ENCODE data around the gene TUBA3D.
"Not testable (repeated sequence)": the region's sequence is repeated elsewhere in the genome, so short reads cannot be mapped to it uniquely, and the experiment has no call there.

The TUBA3D gene

DNA sequence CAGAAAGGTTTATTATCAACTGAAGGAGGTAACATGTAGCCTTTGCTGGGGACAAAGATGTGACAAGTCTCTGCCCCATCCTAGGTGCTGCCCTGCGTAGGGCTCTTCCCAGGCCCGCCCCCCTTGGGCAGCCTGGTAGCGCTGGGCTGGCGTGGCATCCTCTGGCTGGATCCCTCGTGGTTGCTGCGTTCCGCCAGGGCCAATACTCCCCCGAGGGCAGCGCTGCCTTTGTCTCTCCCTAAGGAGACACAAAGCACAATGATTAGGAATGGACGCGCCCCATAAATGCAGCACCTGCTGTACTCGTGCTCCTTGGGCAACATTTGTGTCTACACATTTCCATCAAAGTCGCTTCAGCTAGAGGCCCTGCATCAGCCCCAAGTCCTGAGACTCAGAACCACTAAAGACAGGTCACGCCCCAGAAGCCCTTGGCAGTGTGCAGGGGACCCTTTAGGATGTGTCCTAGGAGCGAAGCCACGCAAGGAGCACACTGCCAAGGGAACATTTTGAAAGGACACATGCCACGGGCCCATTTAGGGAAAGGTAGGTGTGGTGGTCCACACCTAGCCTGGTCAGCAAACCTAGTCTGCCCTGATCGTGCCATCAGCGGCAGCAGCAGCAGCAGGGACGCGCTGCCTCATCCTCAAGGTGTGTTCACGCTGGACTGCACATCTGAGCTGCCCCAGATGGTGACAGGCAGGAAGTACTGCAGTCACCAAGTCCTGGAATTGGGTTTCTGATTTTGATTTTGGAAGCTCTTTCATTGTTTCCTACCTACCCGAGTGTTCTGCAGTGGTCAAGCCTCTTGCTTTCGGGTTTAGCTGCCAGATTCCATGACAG is 8.3 kb downstream of the TUBA3D start:
- in situ Hi-C loops (cut with MboI; ENCODE audit: low sequenced_read_pairs) = not testable (repeated sequence)

DNA sequence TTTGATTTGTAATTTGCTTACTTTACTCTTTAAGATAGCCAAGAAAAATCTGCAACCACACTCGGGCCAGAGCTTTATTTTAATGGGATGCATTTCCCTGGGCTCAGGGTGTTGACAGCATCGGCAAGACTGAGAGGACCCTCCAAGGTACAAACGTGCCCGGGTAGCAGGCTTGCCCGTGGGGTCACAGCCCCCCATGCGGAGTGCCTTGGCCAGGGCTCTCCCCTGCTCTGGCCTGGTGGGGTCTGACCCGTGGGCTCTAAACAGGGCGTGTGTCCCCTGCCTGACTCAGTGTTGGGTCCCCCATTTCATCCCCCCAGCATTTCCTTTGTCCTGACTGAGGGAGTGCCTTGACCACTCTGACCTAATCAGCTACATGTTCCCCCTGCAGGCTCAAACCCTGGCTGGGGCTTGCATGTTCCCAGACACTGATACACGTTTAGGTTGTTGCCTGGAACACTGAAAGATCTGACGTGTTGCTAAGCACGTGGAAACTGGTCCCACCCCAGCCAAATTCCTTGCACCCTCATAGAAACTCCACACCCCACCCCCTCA is 9.1 kb downstream of the TUBA3D start:
- in situ Hi-C loops (cut with MboI; ENCODE audit: low sequenced_read_pairs) = not testable (repeated sequence)

DNA sequence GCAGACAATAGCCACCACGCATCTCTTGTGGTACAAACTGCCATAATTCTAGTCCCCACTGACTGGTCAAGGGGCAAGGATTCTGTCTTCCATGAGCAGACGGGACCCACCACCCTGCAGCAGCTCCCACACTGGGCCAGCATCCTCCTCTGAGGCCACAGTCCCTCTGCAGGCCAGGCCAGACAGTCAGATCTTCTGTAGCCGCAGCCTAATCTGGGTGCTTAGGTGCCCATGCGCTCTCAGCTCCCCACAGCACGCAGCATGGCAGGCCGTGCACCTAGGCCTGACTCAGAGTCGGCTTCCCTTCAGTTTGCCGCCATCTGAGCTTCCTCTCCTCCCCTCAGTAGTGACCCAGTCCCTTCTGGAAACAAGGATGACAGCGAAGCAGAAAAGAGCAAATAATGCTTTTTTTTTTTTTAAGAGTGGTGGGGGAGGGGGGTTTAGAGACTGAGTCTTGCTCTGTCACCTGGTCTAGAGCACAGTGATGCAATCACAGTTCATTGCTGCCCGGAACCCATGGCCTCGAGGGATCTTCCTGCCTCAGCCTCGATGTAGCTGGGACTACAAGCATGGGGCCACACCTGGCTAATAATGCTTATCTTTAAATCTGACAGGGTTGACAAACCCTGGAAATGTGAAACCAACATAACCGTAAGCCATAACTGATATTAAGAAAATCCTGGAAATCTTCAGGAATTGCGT is 10.4 kb downstream of the TUBA3D start:
- in situ Hi-C loops (cut with MboI; ENCODE audit: low sequenced_read_pairs) = not testable (repeated sequence)

GRCh38 chr2:131488306-131489205 is 12.6 kb downstream of the TUBA3D start:
- in situ Hi-C loops (cut with MboI; ENCODE audit: low sequenced_read_pairs) = no loop called here

DNA sequence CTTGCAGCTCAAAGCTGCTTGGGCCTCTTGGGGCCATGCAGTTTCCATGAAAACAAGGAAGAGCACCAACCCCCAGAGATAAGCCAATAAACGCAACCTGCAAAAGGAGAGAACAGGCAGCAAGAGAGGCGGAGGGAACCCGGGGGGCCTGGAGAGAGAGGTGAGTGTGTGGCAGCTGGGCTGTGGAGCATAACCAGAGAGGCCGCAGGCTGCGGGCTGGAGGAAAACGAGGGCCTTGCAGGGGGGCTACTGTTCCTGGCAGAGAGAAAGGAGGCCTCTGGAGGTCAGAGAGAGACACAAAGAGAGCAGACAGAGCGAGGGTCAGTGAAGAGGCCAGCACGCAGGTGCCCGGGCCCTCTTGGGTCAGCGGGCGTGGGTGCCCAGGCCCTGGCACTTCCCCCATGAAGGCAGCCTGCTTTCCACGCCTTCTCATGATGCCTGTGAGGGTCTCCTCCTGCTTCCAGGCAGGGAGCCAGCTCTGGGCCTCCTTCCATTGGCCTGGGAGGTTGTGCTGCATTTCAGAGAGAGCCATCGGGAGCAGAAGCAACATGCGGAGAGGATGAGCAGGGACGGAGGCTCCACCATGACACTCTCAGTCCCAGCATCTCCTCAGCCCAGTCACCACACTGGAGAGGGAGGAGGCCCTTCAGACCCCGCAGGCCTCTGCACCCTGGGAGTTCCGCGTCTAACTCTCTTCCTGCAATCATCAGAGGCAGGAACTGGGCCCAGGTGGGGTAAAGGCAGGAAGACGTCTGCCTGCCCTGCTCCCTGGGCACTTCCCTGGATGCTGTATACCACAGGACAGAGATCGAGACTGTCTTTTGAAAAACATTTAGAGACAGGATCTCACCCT is 14.9 kb downstream of the TUBA3D start:
- in situ Hi-C loops (cut with MboI; ENCODE audit: low sequenced_read_pairs) = not testable (repeated sequence)

DNA sequence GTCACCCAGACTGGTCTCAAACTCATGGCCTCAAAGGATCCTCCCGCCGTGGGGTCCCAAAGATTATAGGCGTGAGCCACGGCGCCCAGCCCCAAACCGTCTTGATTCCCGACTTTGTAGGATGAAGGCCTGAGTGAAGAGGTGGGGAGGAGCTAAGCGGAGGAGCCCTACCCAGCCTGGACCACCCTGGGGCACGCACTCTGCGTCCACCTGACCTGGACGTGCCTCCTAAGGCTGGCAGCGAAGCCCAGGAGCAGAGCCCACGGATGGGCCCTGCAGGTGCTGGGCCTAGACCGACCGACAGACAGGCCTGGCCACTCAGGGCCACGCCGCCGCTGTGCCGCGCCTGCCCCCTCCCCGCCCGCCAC is 15.5 kb downstream of the TUBA3D start:
- in situ Hi-C loops (cut with MboI; ENCODE audit: low sequenced_read_pairs) = not testable (repeated sequence)

DNA sequence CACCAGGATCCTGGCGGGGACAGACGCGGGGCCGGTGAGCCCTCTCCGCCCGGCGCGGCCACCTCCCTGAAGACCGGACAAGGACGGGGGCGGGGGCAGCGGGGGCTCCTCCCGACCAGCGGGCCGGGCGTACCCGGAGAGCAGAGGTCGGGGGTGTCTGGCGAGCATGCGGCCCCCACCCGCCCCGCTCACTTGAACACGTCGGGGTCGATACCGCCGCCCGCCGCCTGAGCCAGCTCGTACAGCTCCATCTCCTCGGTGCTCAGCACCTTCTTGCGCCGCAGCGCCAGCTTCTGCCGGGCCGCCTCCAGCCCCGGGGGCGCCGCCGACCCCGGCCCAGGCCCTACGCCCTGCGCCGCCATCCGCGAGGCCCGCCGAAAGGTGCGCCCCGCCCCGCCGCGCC is 16.1 kb downstream of the TUBA3D start, which contains the start of gene MZT2A:
TSS of gene MZT2A (minus strand) at position 383 of the 403 bp plus-strand sequence. CDS start at position 362, 21 bp downstream.
- in situ Hi-C loops (cut with MboI; ENCODE audit: low sequenced_read_pairs) = not testable (repeated sequence)

DNA sequence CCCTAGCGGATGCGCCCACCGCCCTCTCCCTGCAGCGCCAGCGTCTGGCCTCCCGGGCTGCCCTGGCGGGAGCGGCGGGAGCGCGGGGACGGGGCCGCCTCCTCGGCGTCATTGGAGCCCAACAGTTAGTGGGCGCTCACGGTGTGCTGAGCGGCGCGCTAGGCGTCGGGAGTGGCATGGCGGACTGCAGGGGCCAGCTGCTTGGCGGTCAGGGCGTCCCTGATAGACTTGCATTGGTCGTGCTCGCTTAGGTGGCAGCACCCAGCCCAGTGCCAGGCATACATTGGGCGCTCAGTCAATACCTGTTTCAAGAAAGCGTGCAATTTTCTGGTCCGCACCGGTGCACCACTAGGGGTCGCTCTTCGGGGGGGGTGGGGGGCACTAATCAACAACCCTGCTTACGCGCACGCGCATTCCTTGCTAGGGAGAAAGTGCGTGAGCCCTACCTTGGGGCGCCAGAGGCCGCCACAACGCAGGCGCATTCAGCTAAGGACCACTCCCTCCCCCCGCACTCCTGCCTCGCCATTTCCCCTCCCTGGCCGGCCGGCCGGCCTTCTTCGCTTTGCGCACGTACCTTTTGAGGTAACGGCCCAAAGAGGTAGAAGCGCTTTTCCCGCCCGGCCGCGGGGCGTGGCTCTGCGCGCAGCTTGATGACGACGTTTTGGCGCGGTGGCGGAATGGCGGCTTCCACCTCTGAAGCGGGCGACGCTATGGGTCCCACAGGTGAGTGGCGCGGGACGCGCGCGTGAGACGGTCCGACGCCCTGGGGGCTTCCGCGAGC is 16.7 kb downstream of the TUBA3D start:
- in situ Hi-C loops (cut with MboI; ENCODE audit: low sequenced_read_pairs) = no loop called here

GRCh38 chr2:131493199-131493968 is 17.5 kb downstream of the TUBA3D start:
- in situ Hi-C loops (cut with MboI; ENCODE audit: low sequenced_read_pairs) = no loop called here

DNA sequence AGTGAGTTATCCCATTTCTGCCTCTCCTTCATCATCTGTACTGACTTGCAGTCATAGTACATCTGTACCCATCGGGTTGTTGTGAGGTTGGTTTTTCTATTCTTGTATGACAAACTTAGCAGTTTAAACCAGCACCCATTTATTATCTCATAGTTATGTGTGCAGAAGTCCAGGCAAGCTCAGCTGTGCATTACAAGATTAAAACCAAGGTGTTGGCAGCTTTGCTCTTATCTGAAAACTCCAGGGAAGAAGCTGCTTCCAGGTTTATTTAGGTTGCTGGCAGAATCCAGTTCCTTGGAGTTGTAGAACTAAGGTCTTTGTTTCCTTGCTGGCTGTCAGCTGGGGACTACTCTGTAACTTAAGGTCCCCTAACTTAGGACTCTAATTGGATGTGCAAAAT is 19.6 kb downstream of the TUBA3D start:
- in situ Hi-C loops (cut with MboI; ENCODE audit: low sequenced_read_pairs) = not testable (repeated sequence)

- in situ Hi-C loops (cut with MboI; ENCODE audit: low sequenced_read_pairs) = not testable (repeated sequence)
These were observed 22.5 kb downstream of the TUBA3D start for GRCh38 chr2:131498321-131498973.

GRCh38 chr2:131503587-131503986 is 27.7 kb downstream of the TUBA3D start:
- in situ Hi-C loops (cut with MboI; ENCODE audit: low sequenced_read_pairs) = loop anchor here (25.0 kb wide), 1 partner anchor 134 kb away; no protein-coding TSS in a partner anchor

- in situ Hi-C loops (cut with MboI; ENCODE audit: low sequenced_read_pairs) = loop anchor here (25.0 kb wide), 1 partner anchor 133 kb away; no protein-coding TSS in a partner anchor
These were observed 28.3 kb downstream of the TUBA3D start for GRCh38 chr2:131504082-131504750.

GRCh38 chr2:131509615-131510014 is 33.7 kb downstream of the TUBA3D start:
- in situ Hi-C loops (cut with MboI; ENCODE audit: low sequenced_read_pairs) = loop anchor here (25.0 kb wide), 1 partner anchor 128 kb away; no protein-coding TSS in a partner anchor

- in situ Hi-C loops (cut with MboI; ENCODE audit: low sequenced_read_pairs) = loop anchor here (25.0 kb wide), 1 partner anchor 126 kb away; no protein-coding TSS in a partner anchor
These were observed 35.5 kb downstream of the TUBA3D start for GRCh38 chr2:131511291-131511968.

All from HL-60/S4 treated with phorbol 12-myristate 13-acetate at 8.2 ng/mL for 4 days and 3 days (cell line).